Endodermal cell (in vitro differentiated cells): ENCODE data around the gene ORMDL3. TPM values are rescaled to one million over a fixed set of nuclear protein-coding genes. Genes with fewer than 3 reads are reported as not detected.

Experiments
- DNase-seq: peaks from one replicate; pipeline ENCODE4 v3.0.0-alpha.2; 2017
- H3K27ac ChIP-seq: 2 replicates; pipeline ENCODE4 v1.5.1; 2013; ENCODE audit warnings: mild to moderate bottlenecking, low read depth, low read length, moderate library complexity
- H3K27me3 ChIP-seq: 2 replicates; pipeline ENCODE4 v1.6.1; 2013; ENCODE audit warnings: mild to moderate bottlenecking, low read length, moderate library complexity; ENCODE audit not compliant: insufficient read depth, control insufficient read depth, poor library complexity, severe bottlenecking
- H3K36me3 ChIP-seq: 2 replicates; pipeline ENCODE4 v1.7.0; 2013; ENCODE audit warnings: mild to moderate bottlenecking, low read length, moderate library complexity; ENCODE audit not compliant: control insufficient read depth, insufficient read depth
- H3K4me1 ChIP-seq: one replicate; pipeline ENCODE4 v1.7.0; 2013; ENCODE audit warnings: low read length; ENCODE audit not compliant: control insufficient read depth, insufficient read depth
- H3K4me3 ChIP-seq: 2 replicates; pipeline ENCODE4 v1.5.1; 2013; ENCODE audit warnings: mild to moderate bottlenecking, low read length, moderate library complexity
- H3K9ac ChIP-seq: 2 replicates; pipeline ENCODE4 v1.6.1; 2013; ENCODE audit warnings: mild to moderate bottlenecking, low read length, moderate library complexity; ENCODE audit not compliant: poor library complexity, severe bottlenecking; ENCODE audit errors: extremely low read depth
- H3K9me3 ChIP-seq: 2 replicates; pipeline ENCODE4 v1.6.1; 2013; ENCODE audit warnings: mild to moderate bottlenecking, low read length, moderate library complexity; ENCODE audit not compliant: control insufficient read depth
- H3K27ac Mint-ChIP-seq: 2 replicates; pipeline ENCODE4 v1.8.0; 2020; ENCODE audit warnings: mixed read lengths
- H3K27me3 Mint-ChIP-seq: 2 replicates; pipeline ENCODE4 v1.8.0; 2021; ENCODE audit warnings: mild to moderate bottlenecking, mixed read lengths; ENCODE audit not compliant: insufficient read depth
- H3K36me3 Mint-ChIP-seq: 2 replicates; pipeline ENCODE4 v1.8.0; 2020; ENCODE audit warnings: low read depth, mixed read lengths
- H3K4me1 Mint-ChIP-seq: 2 replicates; pipeline ENCODE4 v1.8.0; 2020; ENCODE audit warnings: mixed read lengths
- H3K4me3 Mint-ChIP-seq: 2 replicates; pipeline ENCODE4 v1.8.0; 2020; ENCODE audit warnings: mild to moderate bottlenecking, moderate library complexity, mixed read lengths
- H3K9me3 Mint-ChIP-seq: 2 replicates; pipeline ENCODE4 v1.8.0; 2020; ENCODE audit warnings: mild to moderate bottlenecking, mixed read lengths
- WGBS, 2 experiments: methylation state at CpG; one replicate each; pipeline versions ENCODE4 v1.1.5 to v1.1.7; 2013; ENCODE audit warnings: missing lambda C conversion rate in 2 of 2, mixed read lengths in 1 of 2; ENCODE audit not compliant: insufficient coverage in 1 of 2, insufficient read length in 1 of 2; 5-methylcytosine and 5-hydroxymethylcytosine counted together
- total RNA-seq, 2 donors: library from RNA; stranded (reverse); fragmentation: NEBNext Ultra II Directional in 1 of 2; extraction: Animal tissue kit (Norgen Biotek cat#: 25700) in 1 of 2; gene quantifications; 2 replicates in 1 of 2; 3 replicates in 1 of 2; pipeline ENCODE4 v1.2.1, GENCODE V29; 2021
- TF ChIP-seq, protein P1 (sequence below): fragments of 200-600 bp; sonication (generic); conservative IDR thresholded peaks from 2 replicates; pipeline ENCODE4 v1.5.0; 2021; ENCODE audit warnings: antibody characterized with exemption, mild to moderate bottlenecking

ORMDL3 gene
- total RNA-seq, 2 donors from 2014 or later = 77.7 to 83.8 TPM

DNA sequence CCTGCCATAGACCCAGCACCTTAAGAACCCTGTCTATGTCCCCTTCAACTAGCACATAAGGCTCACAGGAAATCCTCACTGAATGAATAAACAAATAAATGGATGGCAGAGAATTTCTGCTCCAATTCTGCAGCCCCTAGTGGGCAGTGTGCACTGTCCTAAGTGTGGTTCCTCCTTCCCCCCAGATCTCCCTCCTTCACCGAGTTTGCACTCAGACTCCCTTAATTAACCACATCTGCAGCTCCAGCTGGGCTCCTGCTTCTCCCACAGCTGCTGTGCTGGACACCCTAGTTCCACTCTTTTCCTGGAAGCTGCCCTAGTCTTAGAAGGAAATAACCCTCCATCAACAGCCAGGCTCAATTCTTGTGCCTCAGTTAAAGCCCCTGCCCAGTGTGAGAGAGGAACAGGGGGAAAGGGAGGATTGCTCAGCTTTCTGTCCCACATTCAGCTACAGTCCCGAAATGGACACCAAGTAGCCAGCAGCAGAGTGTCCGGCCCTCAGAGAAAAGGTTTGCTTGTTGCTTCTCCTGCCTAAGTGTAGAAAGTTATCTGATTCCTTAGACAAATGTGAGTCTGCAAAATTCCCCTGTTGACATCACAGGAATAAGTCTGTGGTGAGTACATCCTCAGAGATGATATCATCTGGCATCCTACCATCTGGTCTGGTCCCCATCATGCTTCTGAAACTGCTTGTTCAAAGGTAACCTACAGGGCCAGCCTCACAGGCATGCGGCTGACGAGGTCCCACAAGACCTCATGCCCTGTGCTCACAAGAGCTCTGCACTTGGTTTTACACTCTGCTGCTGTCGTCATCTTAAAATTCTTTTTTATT is 12.4 kb upstream of the ORMDL3 start:
- H3K27ac ChIP-seq = no peak overlapping the region
- 85 to 86% methylated on average over 6 of the region's 6 CpGs for WGBS, 2 experiments
- Mint-ChIP-seq H3K4me3 (no peak overlapping the region), H3K4me1 (peaks cover 6% of the 10 kb centered on the region), H3K36me3 (no peaks in the 10 kb centered on the region), H3K27ac (no peak overlapping the region), H3K9me3 (no peaks in the 10 kb centered on the region), H3K27me3 (peaks cover 6% of the 10 kb centered on the region)
- no peak overlapping the region for H3K4me3 ChIP-seq
- no peaks in the 10 kb centered on the region for H3K36me3 ChIP-seq
- H3K9me3 ChIP-seq = no peaks in the 10 kb centered on the region
- no peak for DNase-seq
- no peaks in the 10 kb centered on the region for H3K27me3 ChIP-seq
- H3K9ac ChIP-seq = no peak overlapping the region
- TF ChIP-seq, protein P1, sequence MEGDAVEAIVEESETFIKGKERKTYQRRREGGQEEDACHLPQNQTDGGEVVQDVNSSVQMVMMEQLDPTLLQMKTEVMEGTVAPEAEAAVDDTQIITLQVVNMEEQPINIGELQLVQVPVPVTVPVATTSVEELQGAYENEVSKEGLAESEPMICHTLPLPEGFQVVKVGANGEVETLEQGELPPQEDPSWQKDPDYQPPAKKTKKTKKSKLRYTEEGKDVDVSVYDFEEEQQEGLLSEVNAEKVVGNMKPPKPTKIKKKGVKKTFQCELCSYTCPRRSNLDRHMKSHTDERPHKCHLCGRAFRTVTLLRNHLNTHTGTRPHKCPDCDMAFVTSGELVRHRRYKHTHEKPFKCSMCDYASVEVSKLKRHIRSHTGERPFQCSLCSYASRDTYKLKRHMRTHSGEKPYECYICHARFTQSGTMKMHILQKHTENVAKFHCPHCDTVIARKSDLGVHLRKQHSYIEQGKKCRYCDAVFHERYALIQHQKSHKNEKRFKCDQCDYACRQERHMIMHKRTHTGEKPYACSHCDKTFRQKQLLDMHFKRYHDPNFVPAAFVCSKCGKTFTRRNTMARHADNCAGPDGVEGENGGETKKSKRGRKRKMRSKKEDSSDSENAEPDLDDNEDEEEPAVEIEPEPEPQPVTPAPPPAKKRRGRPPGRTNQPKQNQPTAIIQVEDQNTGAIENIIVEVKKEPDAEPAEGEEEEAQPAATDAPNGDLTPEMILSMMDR = peak; percentile 54
- H3K4me1 ChIP-seq = no peaks in the 10 kb centered on the region

DNA sequence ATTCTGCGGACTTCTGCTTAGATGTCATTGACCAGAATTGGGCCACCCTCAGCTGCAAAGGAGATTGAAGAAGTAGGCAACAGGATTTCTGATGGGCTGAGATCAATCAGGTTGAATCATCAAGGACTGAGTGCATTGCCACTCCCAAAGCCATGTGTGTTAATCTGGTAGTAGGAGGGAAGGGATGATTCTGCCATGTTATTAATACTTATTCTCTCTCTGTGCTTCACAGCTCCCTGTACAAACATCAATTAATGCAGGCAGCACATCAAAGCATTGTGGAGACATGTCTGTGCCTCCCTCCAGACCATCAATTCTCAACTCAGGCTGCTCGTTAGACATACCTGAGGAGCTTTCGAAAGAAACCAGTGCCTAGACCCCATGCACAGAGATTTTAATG is 11.7 kb upstream of the ORMDL3 start:
- no peak for DNase-seq
- H3K27ac ChIP-seq = no peak overlapping the region
- no peaks in the 10 kb centered on the region for H3K36me3 ChIP-seq
- H3K9ac ChIP-seq = no peak overlapping the region
- Mint-ChIP-seq H3K9me3 (no peaks in the 10 kb centered on the region), H3K27ac (no peak overlapping the region), H3K27me3 (peaks cover 6% of the 10 kb centered on the region), H3K4me1 (peaks cover 11% of the 10 kb centered on the region), H3K4me3 (no peak overlapping the region), H3K36me3 (no peaks in the 10 kb centered on the region)
- TF ChIP-seq, protein P1 = no peak
- no peaks in the 10 kb centered on the region for H3K27me3 ChIP-seq
- H3K4me1 ChIP-seq = no peaks in the 10 kb centered on the region
- H3K9me3 ChIP-seq = no peaks in the 10 kb centered on the region
- H3K4me3 ChIP-seq = no peak overlapping the region
- WGBS, 2 experiments = 87 to 93% methylated on average over 3 of the region's 3 CpGs

DNA sequence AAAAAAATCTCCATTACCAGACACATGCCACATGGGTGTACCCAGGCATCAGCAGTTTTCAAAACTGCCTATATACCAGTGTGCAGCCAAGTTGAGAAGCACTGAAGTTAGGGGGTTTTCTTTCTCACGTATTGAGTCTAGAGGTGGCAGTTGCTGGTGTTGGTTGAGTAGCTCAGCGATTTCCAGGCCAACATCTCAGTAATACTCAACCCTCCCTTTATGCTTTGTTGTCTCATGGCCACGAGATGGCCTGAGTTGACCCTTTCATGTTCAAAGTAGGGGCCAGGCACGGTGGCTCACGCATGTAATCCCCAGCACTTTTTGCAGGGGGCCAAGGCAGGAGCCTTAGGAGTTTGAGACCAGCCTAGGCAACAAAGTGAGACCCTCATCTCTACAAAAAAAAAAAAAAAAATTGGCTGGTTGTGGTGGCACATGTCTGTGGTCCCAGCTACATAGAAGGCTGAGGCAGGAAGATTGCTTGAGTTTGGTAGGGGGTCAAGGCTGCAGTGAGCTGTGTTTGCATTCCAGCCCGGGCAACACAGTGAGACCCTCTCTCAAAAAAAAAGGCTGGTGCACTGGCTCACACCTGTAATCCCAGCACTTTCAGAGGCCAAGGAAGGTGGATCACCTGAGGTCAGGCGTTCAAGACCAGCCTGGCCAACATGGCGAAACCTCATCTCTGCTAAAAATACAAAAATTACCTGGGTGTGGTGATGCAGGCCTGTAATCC is 10.9 kb upstream of the ORMDL3 start:
- peaks cover 14% of the 10 kb centered on the region for H3K4me1 Mint-ChIP-seq
- peak; percentile 39 for DNase-seq
- H3K4me3 Mint-ChIP-seq = no peak overlapping the region
- Histone ChIP-seq H3K27ac (no peak overlapping the region), H3K9me3 (no peaks in the 10 kb centered on the region), H3K27me3 (no peaks in the 10 kb centered on the region), H3K36me3 (no peaks in the 10 kb centered on the region), H3K4me1 (no peaks in the 10 kb centered on the region), H3K4me3 (no peak overlapping the region), H3K9ac (no peak overlapping the region)
- TF ChIP-seq, protein P1 = no peak
- no peak overlapping the region for H3K27ac Mint-ChIP-seq
- peaks cover 6% of the 10 kb centered on the region for H3K27me3 Mint-ChIP-seq
- WGBS, 2 experiments = 87 to 90% methylated on average over 4 to 8 of the region's 8 CpGs
- H3K36me3 Mint-ChIP-seq = no peaks in the 10 kb centered on the region
- H3K9me3 Mint-ChIP-seq = no peaks in the 10 kb centered on the region
